Stimulated activated CD8-positive, alpha-beta memory T cell treated with anti-CD3 and anti-CD28 coated beads, Interleukin-4, amount 100 ng/mL, for 4 hours (primary cell): ENCODE data around the gene SVOPL.

Experiments used
- DNase-seq, 2 donors: peaks; one replicate each; pipeline ENCODE4 v3.0.0-alpha.2; 2020; ENCODE audit warnings: low read depth in 2 of 2, low spot score in 1 of 2

Gene SVOPL

GRCh38 chr7:138662076-138662990 lies 38.8 kb downstream of the SVOPL start:
- no peak for DNase-seq

GRCh38 chr7:138661069-138661635 lies 40.0 kb downstream of the SVOPL start:
- no peak for DNase-seq

GRCh38 chr7:138658889-138659288 lies 42.3 kb downstream of the SVOPL start:
- DNase-seq: no peak

- DNase-seq: no peak
Observed at GRCh38 chr7:138657854-138658386, 43.2 kb downstream of the SVOPL start.

- DNase-seq: no peak
Observed at GRCh38 chr7:138656952-138657351, 44.2 kb downstream of the SVOPL start.

- DNase-seq: no peak
Observed at GRCh38 chr7:138654616-138655015, 46.5 kb downstream of the SVOPL start.

GRCh38 chr7:138649506-138649905 lies 51.7 kb downstream of the SVOPL start:
- no peak for DNase-seq

GRCh38 chr7:138645284-138645683 lies 55.9 kb downstream of the SVOPL start:
- DNase-seq: no peak

GRCh38 chr7:138632826-138633602 lies 68.1 kb downstream of the SVOPL start:
- no peak for DNase-seq

- no peak for DNase-seq
Observed at GRCh38 chr7:138632384-138632783, 68.8 kb downstream of the SVOPL start.

GRCh38 chr7:138630059-138630610 lies 71.0 kb downstream of the SVOPL start:
- DNase-seq: no peak

GRCh38 chr7:138627361-138627760 lies 73.8 kb downstream of the SVOPL start:
- no peak for DNase-seq

- DNase-seq: no peak
Observed at GRCh38 chr7:138626846-138627245, 74.3 kb downstream of the SVOPL start.

GRCh38 chr7:138625849-138626230 lies 75.3 kb downstream of the SVOPL start:
- DNase-seq: no peak

GRCh38 chr7:138625084-138625848 lies 75.9 kb downstream of the SVOPL start:
- no peak for DNase-seq

GRCh38 chr7:138622841-138623240 lies 78.3 kb downstream of the SVOPL start:
- DNase-seq: no peak

GRCh38 chr7:138618933-138619332 lies 82.2 kb downstream of the SVOPL start:
- DNase-seq: no peak

- no peak for DNase-seq
Observed at GRCh38 chr7:138618506-138618905, 82.7 kb downstream of the SVOPL start.

GRCh38 chr7:138616085-138616484 lies 85.1 kb downstream of the SVOPL start:
- no peak for DNase-seq

GRCh38 chr7:138613630-138614029 lies 87.5 kb downstream of the SVOPL start:
- no peak for DNase-seq
